Fibroblast of skin of left biceps (primary cell): Measurements from ENCODE around the gene MYL10.

Source experiments
- DNase-seq, 2 experiments: peaks; one replicate each; pipeline ENCODE4 v3.0.0-alpha.2; 2013; ENCODE audit warnings: low read depth in 2 of 2

MYL10 gene

GRCh38 chr7:101596898-101597297 is 32.2 kb downstream of the MYL10 start:
- no peak for DNase-seq

DNA sequence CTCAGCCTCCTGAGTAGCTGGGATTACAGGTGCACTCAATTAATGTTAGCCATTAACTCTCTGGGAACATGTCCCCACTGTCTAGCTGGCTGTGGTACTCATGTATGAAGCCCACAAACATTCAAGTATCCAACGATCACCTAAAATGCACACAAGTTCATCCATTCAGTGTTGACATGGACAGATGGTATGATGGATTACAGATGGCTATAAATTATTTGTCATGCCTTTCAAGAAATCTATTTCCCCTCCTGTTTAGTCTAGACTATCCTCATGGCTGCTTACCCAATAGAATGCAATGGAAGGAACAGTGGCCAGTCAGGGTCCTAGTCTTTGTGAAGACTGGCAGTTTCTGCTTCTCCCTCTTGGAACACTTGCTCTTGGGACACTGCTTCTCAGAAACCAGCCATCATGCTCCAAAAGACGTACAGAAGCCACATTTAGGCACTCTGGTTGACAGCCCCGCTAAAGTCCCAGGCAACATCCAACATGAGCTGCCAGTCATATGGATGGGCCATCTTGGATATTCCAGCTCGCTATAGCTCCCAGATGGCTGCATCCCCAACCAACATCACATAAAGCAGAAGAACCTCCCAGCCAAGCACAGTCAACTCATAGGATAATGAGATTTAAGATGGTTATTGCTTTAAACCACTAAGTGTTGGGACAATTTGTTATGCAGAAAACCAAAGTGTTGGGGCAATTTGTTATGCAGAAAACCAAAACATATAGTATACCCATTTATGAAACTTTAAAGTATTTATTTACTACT is 33.1 kb downstream of the MYL10 start:
- no peak for DNase-seq

- no peak for DNase-seq
Measured at GRCh38 chr7:101595246-101595645, 33.9 kb downstream of the MYL10 start.

- DNase-seq: no peak
Measured at GRCh38 chr7:101594790-101595189, 34.3 kb downstream of the MYL10 start.

DNA sequence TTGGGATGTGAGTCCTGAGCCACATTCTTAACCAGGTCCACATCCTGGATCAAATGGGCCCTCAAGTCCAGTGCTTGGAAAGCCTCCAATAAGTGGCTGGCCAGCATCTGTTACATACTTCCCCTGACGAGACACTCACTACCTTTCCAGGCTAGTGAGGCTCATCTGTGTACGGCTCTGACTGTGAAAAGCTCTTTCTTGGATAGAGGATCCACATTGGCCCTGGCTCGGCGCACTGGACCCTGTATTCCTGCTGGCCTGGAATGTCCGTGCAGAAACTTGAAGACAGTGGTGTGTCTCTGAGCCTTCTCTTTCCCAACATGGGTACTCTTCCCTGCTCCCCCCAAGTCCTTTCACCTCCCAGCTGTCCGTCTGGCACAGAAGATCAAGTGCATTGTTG is 35.5 kb downstream of the MYL10 start:
- no peak for DNase-seq

DNA sequence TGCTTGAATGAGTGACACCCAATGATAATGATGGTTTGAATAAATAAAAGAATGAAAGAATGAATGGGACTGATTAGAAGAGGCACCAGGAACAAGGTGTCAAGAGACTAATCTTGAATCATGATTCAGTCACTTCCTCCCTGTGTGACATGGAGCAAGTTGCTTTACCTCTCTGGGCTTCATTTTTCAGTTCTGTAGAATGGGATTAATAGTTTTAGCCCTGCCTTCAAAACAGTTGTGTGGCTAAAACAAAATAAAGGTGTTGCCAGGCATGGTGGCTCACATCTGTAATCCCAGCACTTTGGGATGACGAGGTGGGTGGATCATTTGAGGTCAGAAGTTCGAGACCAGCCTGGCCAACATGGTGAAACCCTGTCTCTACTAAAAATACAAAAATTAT is 37.6 kb downstream of the MYL10 start:
- no peak for DNase-seq

DNA sequence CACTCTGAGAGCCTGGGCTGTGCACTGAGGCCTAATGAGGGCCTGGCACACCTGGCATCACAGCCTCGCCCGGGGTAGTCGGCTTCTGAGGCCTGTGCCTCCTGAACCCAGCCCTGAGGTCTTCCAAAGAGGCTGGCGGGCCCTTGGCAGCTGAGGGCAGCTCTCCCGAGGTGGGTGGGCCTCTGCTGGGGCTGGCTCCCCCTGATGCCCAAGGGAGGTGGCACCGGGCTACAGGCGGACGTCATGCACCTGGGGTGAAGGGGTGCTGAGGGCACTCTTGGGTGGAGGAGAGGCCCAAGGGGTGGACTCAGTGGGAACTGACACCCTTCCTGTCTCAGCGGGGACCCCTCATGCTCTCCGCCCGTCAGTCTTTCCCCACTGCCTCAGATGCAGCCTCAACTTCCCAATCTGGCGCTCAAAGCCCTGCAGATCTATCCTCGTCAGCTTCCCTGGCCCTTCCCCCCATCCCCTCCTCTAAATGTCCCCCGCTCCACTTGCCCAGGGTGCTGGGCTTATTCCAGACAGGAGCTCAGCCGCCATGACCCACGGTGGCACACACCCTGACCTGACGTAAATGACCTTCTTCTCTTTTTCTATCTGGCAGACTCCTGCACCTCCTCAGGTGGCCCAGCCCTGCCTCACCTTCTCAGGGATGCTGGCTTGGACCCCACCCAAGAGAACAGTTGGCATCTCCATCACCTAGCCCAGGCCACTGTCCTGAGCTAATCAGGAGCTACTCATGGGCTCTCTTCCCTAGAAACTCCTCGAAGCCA is 38.2 kb downstream of the MYL10 start:
- DNase-seq: no peak

- DNase-seq: no peak
Measured at GRCh38 chr7:101589976-101590662, 39.0 kb downstream of the MYL10 start.

DNA sequence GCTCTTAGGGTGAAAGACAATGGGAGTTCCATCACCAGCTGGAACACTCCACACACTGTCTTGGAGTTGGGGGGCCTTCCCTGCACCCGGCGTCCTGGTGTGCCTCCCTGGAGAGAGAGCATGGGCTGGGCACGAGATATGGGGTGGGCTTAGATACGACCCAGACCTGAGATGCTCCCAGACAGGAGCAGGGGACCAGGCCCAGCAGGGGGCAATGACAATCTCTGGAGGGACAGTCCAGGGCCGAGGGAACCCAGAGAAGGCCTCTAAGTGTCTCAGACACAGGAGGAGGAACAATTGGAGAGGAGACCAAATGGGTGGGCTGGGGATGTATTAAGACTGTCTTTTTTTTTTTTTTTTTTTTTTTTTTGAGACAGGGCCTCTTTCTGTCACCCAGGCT is 40.0 kb downstream of the MYL10 start:
- no peak for DNase-seq

GRCh38 chr7:101588131-101588935 is 40.8 kb downstream of the MYL10 start:
- DNase-seq: no peak

GRCh38 chr7:101586906-101587677 is 42.0 kb downstream of the MYL10 start:
- no peak for DNase-seq

- no peak for DNase-seq
Measured at GRCh38 chr7:101586078-101586905, 42.8 kb downstream of the MYL10 start.

DNA sequence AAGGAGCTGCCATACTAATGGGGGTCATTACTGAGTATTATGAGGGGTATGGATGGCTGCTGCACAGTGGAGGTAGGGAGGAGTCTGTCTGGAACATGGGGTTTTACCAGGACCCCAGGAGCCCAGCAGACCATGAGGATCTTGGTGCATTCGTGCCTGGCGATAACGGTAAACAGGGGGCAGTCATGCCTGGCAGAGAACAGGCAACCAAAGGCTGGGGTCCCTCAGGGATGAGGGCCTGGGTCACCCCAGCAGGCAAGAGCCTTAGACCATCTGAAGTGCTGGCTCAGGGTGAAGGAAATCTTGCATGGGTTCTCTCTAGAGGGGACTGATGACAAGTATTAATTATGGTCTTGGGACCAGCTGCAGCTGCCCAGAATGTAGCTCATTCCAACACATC is 46.1 kb downstream of the MYL10 start:
- no peak for DNase-seq

DNA sequence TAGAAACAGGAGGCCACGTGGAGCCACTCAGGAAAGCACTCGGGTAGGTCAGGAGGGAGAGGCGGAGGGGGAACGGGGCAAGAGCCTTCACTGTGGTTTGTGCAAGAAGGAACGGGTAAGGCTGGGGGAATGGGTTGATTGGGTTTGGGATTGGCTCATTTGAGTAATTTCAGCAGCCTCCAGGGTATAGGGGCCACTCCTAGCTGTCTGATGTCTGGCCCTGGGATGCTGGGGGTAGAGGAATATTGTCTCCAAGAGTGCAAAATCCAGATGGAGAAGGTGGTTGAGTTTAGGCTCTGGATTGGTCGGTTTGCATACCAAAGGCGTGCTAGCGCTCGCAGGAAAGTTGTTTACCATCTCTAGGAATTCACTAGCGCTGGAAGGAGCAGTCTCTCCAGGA is 47.2 kb downstream of the MYL10 start:
- no peak for DNase-seq

- DNase-seq: no peak
Measured at GRCh38 chr7:101580596-101580995, 48.5 kb downstream of the MYL10 start.

GRCh38 chr7:101578552-101578951 is 50.5 kb downstream of the MYL10 start:
- DNase-seq: no peak

- no peak for DNase-seq
Measured at GRCh38 chr7:101576998-101577397, 52.1 kb downstream of the MYL10 start.

- DNase-seq: peak in 1 of 2 experiments; percentile 9
Measured at GRCh38 chr7:101575721-101576120, 53.4 kb downstream of the MYL10 start.

GRCh38 chr7:101575168-101575567 is 53.9 kb downstream of the MYL10 start:
- DNase-seq: no peak

DNA sequence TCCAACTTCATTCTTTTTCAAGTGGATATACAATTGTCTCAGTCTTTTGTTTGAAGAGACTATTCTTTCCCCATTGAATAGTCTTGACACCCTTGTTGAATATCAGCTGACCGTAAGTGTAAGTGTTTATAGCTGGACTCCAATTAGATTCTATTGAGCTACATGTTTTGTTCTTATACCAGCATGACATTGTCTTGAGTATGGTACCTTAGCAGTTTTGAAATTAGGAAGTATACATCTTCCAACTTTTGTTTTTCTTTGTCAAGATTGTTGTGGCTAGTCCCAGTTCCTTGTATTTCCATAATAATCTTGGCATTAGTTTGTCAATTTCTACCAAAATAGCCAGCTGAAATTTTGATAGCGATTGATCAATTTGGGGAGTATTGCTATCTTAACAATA is 56.9 kb downstream of the MYL10 start:
- DNase-seq: no peak
